ENCODE measurements around the gene GJA4.
"Not testable (repeated sequence)": the region's sequence is repeated elsewhere in the genome, so short reads cannot be mapped to it uniquely, and the experiment has no call there.

GJA4 gene

GRCh38 chr1:34770891-34771504 is 21.8 kb upstream of the GJA4 start:
- DNase-seq = peak in 1 of 2 donors; percentile 10

DNA sequence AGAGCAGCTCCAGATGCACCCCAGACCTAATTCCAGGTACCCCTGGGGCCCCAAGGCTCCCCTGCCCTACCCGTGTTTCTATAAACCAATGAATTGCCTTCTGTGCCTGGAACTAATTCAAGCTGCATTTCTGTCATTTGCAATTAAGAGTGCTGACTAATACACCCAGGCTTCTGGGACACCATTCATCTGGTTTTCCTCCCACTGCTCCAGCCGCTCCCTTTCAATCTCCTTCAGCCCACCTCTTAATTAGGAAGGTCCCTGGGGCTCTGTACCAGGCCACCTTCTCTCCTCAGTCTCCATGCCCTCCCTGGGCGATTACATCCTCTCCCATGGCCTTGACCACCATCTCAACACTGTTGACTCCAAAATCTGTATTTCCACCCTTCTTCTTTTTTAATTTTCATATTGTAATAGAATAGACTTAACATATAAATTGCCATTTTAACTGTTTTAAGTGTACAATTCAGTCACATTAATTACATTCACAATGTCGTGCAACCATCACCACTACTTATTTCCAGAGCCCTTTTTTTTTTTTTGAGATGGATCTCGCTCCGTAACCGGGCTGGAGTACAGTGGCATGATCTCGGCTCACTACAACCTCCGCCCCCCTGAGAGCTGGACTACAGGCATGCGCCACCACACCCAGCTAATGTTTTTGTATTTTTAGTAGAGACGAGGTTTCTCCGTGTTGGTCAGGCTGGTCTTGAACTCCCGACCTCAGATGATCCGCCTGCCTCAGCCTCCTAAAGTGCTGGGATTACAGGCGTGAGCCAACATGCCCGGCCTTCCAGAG is 21.0 kb upstream of the GJA4 start:
- peak in 1 of 2 donors; percentile 11 for DNase-seq

DNA sequence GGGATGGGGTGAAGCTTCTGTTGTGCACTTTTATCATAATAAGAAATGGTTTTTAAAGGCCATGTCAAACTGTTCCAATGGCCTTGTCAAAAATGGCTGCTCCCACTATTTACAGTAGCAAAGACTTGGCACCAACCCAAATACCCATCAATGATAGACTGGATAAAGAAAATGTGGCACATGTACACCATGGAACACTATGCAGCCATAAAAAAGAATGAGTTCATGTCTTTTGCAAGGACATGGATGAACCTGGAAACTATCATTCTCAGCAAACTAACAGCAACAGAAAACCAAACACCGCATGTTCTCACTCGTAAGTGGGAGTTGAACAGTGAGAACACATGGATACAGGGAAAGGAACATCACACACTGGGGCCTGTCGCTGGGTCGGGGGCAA is 19.7 kb upstream of the GJA4 start:
- DNase-seq = not testable (repeated sequence)

GRCh38 chr1:34774957-34775356 is 17.8 kb upstream of the GJA4 start:
- no peak for DNase-seq

- DNase-seq = no peak
These were observed 15.9 kb upstream of the GJA4 start for GRCh38 chr1:34776911-34777310.

DNA sequence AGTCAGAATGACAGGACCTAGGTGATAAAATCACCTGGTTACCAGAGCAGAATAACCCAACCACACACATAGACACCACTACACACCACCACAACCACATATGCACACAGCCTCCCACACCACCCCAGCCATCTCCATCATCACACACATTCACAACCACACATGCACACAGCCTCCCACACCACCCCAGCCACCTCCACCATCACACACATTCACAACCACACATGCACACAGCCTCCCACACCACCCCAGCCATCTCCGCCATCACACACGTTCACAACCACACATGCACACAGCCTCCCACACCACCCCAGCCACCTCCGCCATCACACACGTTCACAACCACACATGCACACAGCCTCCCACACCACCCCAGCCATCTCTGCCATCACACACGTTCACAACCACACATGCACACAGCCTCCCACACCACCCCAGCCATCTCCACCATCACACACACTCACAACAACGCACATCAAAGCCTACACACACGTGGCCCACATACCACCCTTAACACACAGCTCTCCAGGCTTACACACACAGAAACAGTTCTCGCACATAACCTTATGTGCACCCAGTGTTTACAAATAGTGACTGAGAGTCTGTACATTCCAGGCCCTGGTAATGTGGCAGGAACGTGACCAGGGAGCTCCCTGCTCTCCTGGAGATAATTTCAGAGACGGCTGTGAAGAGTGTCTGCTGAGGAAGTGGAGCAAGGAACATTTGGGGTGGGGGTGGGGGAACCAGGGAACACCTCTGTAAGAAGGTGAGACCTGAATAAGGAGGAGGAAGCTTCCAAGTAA is 15.1 kb upstream of the GJA4 start:
- no peak for DNase-seq

- no peak for DNase-seq
These were observed 14.4 kb upstream of the GJA4 start for GRCh38 chr1:34778381-34778780.

GRCh38 chr1:34779005-34779404 is 13.8 kb upstream of the GJA4 start:
- no peak for DNase-seq

GRCh38 chr1:34779526-34779925 is 13.3 kb upstream of the GJA4 start:
- DNase-seq = no peak

- DNase-seq = no peak
These were observed 12.8 kb upstream of the GJA4 start for GRCh38 chr1:34779962-34780361.

DNA sequence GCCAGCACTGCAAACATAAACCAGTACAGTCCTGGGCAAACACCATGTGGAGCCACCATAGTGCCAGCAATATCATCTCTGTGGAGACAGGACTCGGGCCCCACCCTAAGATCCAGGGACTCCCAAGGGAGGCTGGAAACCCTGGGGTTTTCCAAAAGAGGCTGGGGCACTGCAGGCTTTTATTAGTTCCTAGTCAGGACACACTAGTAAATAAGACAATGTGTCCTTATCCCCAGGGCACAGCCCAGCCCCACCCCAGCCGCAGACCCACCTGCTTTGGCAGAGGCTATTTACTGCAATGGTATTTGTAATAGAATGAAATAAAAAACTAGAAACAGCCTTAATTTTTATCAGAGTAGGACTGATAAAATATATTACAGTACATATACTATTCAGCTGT is 12.3 kb upstream of the GJA4 start:
- no peak for DNase-seq

DNA sequence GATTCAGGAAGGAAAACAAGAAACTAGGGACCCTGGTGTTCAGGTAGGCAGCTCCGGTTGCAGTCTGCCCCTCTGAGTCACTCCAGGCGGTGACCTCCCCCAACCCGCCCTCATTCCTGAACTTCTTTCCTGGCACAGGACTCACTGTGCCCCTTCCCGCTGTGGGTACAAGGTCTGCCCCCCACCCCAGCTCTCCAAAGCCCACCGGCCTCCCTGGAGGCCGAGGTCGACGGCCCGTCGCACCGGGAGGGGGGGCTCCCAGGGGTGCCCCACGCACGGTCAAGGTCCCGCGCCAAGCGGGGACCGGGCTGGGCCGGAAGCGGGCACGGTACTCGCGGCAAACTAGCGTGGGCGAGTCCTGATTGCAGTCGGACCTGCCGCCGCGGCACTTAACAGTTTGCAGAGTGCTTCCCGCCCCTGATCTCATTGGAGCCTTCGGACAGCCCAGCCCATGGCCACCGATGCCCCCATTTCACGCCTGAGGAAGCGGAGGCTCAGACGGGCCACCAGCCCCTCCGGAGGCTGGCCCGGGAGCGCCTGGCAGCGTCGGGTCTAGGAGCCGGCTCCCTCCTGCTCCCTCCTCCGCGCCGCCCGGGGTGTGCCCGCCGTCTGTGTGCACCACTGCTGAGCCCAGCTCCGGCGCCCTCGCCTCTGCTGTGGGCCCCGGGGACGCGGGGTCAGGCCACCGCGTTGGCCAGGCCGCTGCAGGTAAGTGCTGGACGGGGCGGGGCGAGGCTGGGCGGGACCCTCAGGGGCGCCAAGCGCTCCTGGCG is 11.5 kb upstream of the GJA4 start, which contains the start of gene GJB3:
Gene GJB3 (plus strand): TSS at position 144 of the 773 bp plus-strand sequence. CDS start 3,549 bp downstream, outside the sequence.
- DNase-seq = no peak

DNA sequence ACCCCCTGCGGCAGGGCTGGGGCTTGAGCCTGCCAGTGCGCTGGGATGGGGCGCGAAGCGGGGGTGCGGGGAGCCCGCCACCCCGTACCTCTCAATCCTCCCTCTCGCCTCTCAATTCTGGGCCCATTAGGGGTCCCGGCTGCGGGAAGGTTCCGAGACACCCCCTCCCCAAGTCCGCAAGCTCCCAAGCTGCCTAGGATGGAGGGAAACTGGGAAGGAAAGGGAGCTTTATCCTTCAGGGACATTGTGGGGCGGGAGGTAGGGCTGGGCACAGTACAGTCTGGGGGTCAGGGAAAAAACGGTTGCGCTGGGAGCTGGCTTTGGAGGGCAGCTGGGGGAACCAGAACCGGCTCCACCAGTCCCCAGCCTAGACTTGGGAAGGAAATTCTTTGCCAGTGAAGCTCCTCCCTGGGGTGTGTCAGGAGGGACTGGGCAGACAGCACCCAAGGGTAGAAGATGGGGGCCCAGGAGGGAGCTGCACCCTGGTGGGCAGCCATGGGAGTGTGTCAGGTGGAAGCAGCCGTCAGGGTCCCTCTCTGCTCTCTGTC is 10.9 kb upstream of the GJA4 start:
- no peak for DNase-seq

- DNase-seq = no peak
These were observed 8.0 kb upstream of the GJA4 start for GRCh38 chr1:34784751-34785221.

- no peak for DNase-seq
These were observed 7.4 kb upstream of the GJA4 start for GRCh38 chr1:34785231-34785874.

DNA sequence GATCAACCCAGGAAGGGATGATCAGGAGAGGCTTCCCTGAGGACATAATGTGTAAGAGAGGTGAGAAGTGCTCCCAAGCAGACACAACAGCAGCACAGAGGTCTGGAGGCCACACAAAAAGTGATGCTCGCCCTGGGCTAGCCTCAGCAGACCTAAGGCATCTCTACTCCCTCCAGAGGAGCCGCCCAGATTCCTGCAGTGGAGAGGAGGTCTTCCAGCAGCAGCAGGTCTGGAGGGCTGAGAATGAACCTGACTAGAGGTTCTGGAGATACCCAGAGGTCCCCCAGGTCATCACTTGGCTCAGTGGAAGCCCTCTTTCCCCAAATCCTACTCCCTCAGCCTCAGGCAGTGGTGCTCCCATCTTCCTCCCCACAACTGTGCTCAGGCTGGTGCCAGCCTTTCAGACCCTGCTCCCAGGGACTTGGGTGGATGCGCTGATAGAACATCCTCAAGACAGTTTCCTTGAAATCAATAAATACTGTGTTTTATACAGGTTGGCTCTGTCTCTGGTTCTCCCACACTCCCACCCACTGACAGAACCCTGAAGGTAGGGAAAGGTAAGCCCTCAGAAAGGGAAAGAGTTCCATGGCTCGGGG is 6.8 kb upstream of the GJA4 start:
- no peak for DNase-seq

GRCh38 chr1:34786521-34787325 is 6.1 kb upstream of the GJA4 start:
- peak; percentile 66 to 76 for DNase-seq

DNA sequence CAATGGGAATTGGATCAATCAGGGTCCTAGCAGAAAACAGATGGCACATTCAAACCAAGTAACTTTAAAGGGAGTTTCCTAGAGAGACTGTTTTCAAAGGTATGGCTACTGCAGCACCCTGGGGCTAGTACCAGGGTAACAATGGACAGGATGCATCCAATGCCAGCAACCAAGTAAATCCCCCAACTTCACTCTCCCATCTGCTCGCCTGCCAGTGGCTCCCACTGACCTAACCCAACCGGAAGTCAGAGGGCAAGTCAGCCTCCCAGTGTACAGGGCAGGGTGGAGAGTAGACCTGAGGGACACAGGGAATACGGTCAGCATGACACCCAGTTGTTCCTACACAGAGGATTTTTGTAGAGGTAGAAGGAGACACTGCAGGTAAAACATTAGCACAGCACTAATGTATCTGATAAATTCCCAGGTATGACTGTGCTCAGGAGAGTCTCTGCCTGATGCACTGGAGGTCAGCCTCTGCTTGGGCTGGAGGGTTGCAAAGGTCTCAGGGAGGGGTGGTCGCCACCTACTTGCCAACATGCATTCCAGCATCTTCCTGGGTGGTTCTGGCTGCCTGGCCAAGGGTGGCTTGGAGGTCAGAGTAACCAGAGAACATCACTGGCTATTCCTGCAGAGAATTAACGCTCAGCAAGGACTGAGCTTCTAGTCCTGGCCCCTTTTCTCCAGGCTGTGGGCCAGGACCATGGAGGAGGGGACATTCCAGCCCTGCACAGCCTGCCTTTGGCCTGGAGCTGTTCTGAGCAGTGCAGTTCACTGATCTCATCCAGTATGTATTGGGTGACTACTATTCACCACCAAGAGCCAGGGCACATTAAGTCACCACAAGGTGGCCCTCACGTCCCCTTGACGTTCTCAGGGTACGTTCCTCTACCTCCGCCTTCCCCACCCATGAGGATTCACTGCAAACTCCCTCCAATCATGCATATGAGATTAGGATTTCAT is 5.1 kb upstream of the GJA4 start:
- no peak for DNase-seq

DNA sequence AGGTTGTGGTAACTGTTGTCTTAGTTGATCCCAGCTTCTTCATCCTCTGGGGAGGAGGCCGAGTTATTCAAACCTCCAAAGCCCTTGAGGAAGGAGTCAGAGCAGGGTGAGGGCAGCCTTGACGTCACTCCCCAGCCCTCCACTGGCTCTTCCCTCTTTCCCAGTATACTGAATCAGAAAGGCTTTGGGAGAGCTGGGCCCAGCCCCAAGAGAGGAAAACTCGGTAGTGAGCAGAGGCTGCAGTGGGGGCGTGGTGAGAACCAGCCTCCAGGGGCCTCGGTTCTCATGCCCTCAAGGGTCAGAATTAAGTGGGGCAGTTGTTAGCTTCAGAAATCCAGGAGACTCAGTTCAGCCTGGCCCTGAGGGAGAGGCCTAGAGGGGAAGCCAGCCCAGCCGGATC is 1.8 kb upstream of the GJA4 start:
- no peak for DNase-seq

Data from hippocampal formation (tissue), 2 donors.